GM12875 (cell line): Measurements from ENCODE around the gene ARID1B.

Experiments used
- H3K4me3 ChIP-seq: one replicate; pipeline ENCODE4 v1.5.1; 2011; ENCODE audit warnings: low read depth, low read length, control low read depth
- CTCF ChIP-seq: IDR thresholded peaks from 2 replicates; pipeline ENCODE4 v1.5.1; 2011; ENCODE audit warnings: low read depth, mild to moderate bottlenecking, control low read depth, inconsistent platforms, low read length, moderate library complexity, borderline replicate concordance; ENCODE audit not compliant: insufficient read depth

ARID1B gene

GRCh38 chr6:156816505-156816904, 39.3 kb downstream of the ARID1B start:
- TF ChIP-seq CTCF: no peak

GRCh38 chr6:156820089-156820798, 43.1 kb downstream of the ARID1B start:
- no peak overlapping the region for H3K4me3 ChIP-seq
- no peak for TF ChIP-seq CTCF

More at GRCh38 chr6:156816505-156816904, 39.3 kb downstream of the ARID1B start:
- no peak overlapping the region for H3K4me3 ChIP-seq

DNA sequence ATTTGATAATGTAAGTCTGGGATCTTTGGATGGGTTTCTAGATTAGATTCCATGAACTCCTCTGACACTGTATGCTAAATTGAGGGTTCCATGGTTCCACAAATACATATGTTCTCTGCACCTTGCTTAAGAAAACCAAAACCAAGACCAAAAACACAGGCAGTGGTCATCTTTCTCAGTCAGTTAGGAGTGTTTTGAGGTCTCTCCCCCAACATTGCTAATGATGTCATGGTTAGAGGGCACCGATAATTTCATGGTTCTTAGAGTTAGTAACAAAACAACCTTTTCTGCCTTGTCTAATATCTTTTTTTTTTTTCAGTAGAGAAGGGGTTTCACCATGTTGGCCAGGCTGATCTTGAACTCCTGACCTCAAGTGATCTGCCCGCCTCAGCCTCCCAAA, 44.5 kb downstream of the ARID1B start:
- H3K4me3 ChIP-seq: no peak overlapping the region
- no peak for TF ChIP-seq CTCF

DNA sequence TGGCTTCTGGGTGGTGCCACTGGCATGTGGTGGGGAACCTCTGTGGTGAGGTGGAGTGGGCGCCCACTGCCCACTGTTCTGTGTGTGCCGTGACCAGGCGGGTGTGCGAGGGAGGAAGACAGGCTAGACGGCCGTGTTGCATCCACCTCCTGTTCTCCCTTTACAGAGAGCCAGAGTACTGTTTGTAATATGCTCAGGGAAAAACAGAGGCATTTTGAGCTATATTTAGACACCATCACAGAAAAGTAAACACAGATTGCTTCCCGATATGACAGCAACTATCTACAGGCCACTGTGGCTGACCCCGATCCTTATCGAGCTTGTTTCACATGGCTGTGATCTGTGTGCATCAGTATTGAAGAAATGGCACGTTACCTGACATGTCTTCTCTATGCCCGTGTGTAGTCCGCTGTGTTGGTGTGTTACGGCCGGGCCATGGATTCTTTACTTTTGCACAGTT, 45.6 kb downstream of the ARID1B start:
- no peak for TF ChIP-seq CTCF
- no peak overlapping the region for H3K4me3 ChIP-seq

DNA sequence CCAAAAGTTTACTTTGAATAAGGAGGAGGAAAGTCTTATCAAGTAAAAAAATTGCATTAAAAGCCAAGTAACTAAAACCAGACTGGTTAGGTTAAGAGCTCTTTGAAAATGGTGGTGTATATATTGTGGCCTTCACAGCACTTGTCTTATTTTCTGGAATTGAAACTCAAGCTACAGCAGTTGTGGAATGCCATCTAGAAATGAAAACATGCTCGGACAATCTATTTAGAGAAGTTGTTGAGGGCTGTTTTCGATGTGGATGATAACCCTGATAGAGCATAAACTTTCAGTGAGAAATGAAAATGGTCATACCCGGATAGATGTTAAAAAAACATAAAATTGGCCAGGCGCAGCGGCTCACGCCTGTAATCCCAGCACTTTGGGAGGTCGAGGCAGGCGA, 47.0 kb downstream of the ARID1B start:
- TF ChIP-seq CTCF: no peak
- no peak overlapping the region for H3K4me3 ChIP-seq

- TF ChIP-seq CTCF: no peak
These were observed 48.3 kb downstream of the ARID1B start for GRCh38 chr6:156825475-156825874.

GRCh38 chr6:156826290-156826955, 49.2 kb downstream of the ARID1B start:
- TF ChIP-seq CTCF: no peak
- H3K4me3 ChIP-seq: no peak overlapping the region

More at GRCh38 chr6:156825475-156825874, 48.3 kb downstream of the ARID1B start:
- no peak overlapping the region for H3K4me3 ChIP-seq
